HepG2 (cell line): ENCODE results near the gene TMEM256. TPM values are rescaled to one million over a fixed set of nuclear protein-coding genes. Genes with fewer than 3 reads are reported as not detected.
A peak's percentile ranks its signal among the peaks of the same experiment; 100 is the strongest.

ENCODE experiments used
- ATAD3A ChIP-seq: sonication (generic); formaldehyde crosslinking; IDR thresholded peaks from 2 replicates; pipeline ENCODE4 v1.4.0; 2020; ENCODE audit warnings: missing genetic modification reagents
- DDIT3 ChIP-seq: sonication (generic); formaldehyde crosslinking; IDR thresholded peaks from 2 replicates; pipeline ENCODE4 v1.4.0; 2020; ENCODE audit warnings: mild to moderate bottlenecking, missing genetic modification reagents
- FLYWCH1 ChIP-seq: sonication (generic); formaldehyde crosslinking; IDR thresholded peaks from 2 replicates; pipeline ENCODE4 v1.8.1; 2023; ENCODE audit warnings: mild to moderate bottlenecking, missing genetic modification reagents
- FOXP1 ChIP-seq, 2 experiments: fragments of 450-650 bp in 1 of 2; IDR thresholded peaks; 2 replicates each; pipeline ENCODE4 v1.6.1; 2017 to 2018; ENCODE audit warnings: antibody characterized with exemption in 1 of 2
- GABPB1 ChIP-seq: IDR thresholded peaks from 2 replicates; pipeline ENCODE4 v1.6.1; 2016; ENCODE audit warnings: mild to moderate bottlenecking, missing genetic modification reagents, moderate library complexity, missing compliant biosample characterization
- HDAC6 ChIP-seq: fragments of 200-600 bp; sonication (generic); IDR thresholded peaks from 2 replicates; pipeline ENCODE4 v1.7.0; 2017; ENCODE audit warnings: mild to moderate bottlenecking, antibody characterized with exemption, low read length, low read depth
- HMGXB3 ChIP-seq: sonication (generic); formaldehyde crosslinking; IDR thresholded peaks from 2 replicates; pipeline ENCODE4 v1.4.0; 2020; ENCODE audit warnings: missing genetic modification reagents, borderline replicate concordance
- HNRNPLL ChIP-seq: fragments of 200-400 bp; formaldehyde crosslinking; IDR thresholded peaks from 2 replicates; pipeline ENCODE4 v1.6.1; 2017; ENCODE audit warnings: mild to moderate bottlenecking, low read depth, low read length; ENCODE audit not compliant: poor library complexity, severe bottlenecking
- JUN ChIP-seq: sonication (generic); formaldehyde crosslinking; IDR thresholded peaks from 2 replicates; pipeline ENCODE4 v1.4.0; 2020; ENCODE audit warnings: mild to moderate bottlenecking, missing genetic modification reagents
- MED1 ChIP-seq: sonication (generic); formaldehyde crosslinking; IDR thresholded peaks from 2 replicates; pipeline ENCODE4 v1.4.0; 2020; ENCODE audit warnings: missing genetic modification reagents
- MIER2 ChIP-seq: IDR thresholded peaks from 2 replicates; pipeline ENCODE4 v1.6.1; 2016; ENCODE audit warnings: missing biosample characterization, missing genetic modification reagents
- MTA3 ChIP-seq: sonication (generic); formaldehyde crosslinking; IDR thresholded peaks from 2 replicates; pipeline ENCODE4 v1.4.0; 2020; ENCODE audit warnings: missing genetic modification reagents
- MYC ChIP-seq: sonication (generic); formaldehyde crosslinking; IDR thresholded peaks from 2 replicates; pipeline ENCODE4 v1.9.0; 2021; ENCODE audit warnings: missing genetic modification reagents, borderline replicate concordance
- NCOA5 ChIP-seq: sonication (generic); formaldehyde crosslinking; IDR thresholded peaks from 2 replicates; pipeline ENCODE4 v1.4.0; 2020; ENCODE audit warnings: missing genetic modification reagents
- NFE2L1 ChIP-seq: sonication (generic); formaldehyde crosslinking; IDR thresholded peaks from 2 replicates; pipeline ENCODE4 v1.4.0; 2020; ENCODE audit warnings: missing genetic modification reagents, mild to moderate bottlenecking, borderline replicate concordance
- NFKBIZ ChIP-seq: IDR thresholded peaks from 2 replicates; pipeline ENCODE4 v1.6.1; 2018; ENCODE audit warnings: missing genetic modification reagents, missing compliant biosample characterization
- NFRKB ChIP-seq: fragments of 450-650 bp; IDR thresholded peaks from 2 replicates; pipeline ENCODE4 v1.6.1; 2017
- PAF1 ChIP-seq: IDR thresholded peaks from 2 replicates; pipeline ENCODE4 v1.6.1; 2016; ENCODE audit warnings: missing genetic modification reagents, missing compliant biosample characterization
- PCBP2 ChIP-seq: fragments of 200-400 bp; formaldehyde crosslinking; optimal IDR thresholded peaks from 2 replicates; pipeline ENCODE3; 2018; ENCODE audit warnings: low read length, low read depth; ENCODE audit not compliant: poor library complexity, severe bottlenecking
- PHF8 ChIP-seq: sonication (generic); formaldehyde crosslinking; IDR thresholded peaks from 2 replicates; pipeline ENCODE4 v1.5.0; 2020; ENCODE audit warnings: missing genetic modification reagents
- SOX5 ChIP-seq: IDR thresholded peaks from 2 replicates; pipeline ENCODE4 v1.6.1; 2016; ENCODE audit warnings: borderline replicate concordance
- SRSF9 ChIP-seq: fragments of 200-400 bp; formaldehyde crosslinking; IDR thresholded peaks from 2 replicates; pipeline ENCODE4 v1.6.1; 2018; ENCODE audit warnings: borderline replicate concordance, mild to moderate bottlenecking, low read depth, low read length; ENCODE audit not compliant: insufficient read depth, poor library complexity, severe bottlenecking
- TOE1 ChIP-seq: sonication (generic); formaldehyde crosslinking; IDR thresholded peaks from 2 replicates; pipeline ENCODE4 v1.4.0; 2020; ENCODE audit warnings: mild to moderate bottlenecking, missing genetic modification reagents
- YEATS4 ChIP-seq: sonication (generic); formaldehyde crosslinking; IDR thresholded peaks from 2 replicates; pipeline ENCODE4 v1.4.0; 2020; ENCODE audit warnings: missing genetic modification reagents, borderline replicate concordance
- ZMYM3 ChIP-seq: sonication (generic); formaldehyde crosslinking; IDR thresholded peaks from 2 replicates; pipeline ENCODE4 v1.5.1; 2020; ENCODE audit warnings: mild to moderate bottlenecking, missing genetic modification reagents
- ZNF253 ChIP-seq: sonication (generic); formaldehyde crosslinking; IDR thresholded peaks from 2 replicates; pipeline ENCODE4 v1.8.0; 2022; ENCODE audit warnings: mild to moderate bottlenecking, missing genetic modification reagents, borderline replicate concordance
- ZNF614 ChIP-seq: IDR thresholded peaks from 2 replicates; pipeline ENCODE4 v1.6.1; 2018; ENCODE audit warnings: missing biosample characterization, missing genetic modification reagents, inconsistent platforms, borderline replicate concordance
- polyA plus RNA-seq, 8 experiments: library from polyadenylated mRNA; depleted of rRNA in 3 of 8; stranded (reverse) in 7 of 8; unstranded in 1 of 8; fragments of >200 nt; fragmentation: Illumina TruSeq in 4 of 8; extraction: Trizol in 4 of 8; gene quantifications; 2 replicates each; pipeline versions ENCODE4 v1.2.1 to v1.2.3, GENCODE V29; 2011 to 2016; ENCODE audit warnings: low read depth in 4 of 8, missing spikeins in 1 of 8, mixed read lengths in 1 of 8; ENCODE audit not compliant: insufficient read depth in 1 of 8
- total RNA-seq, 5 experiments: library from RNA; depleted of rRNA; stranded (reverse); fragments of >200 nt; fragmentation: Illumina TruSeq; extraction: Trizol; gene quantifications; 2 replicates each; pipeline ENCODE4 v1.2.3, GENCODE V29; 2016; ENCODE audit warnings: low read depth in 1 of 5

TMEM256 gene
- total and polyA plus RNA-seq, 2 of the 13 experiments (the other 11 are each of a cell fraction or from before 2014, with no cell fraction given) = 231 to 252 TPM

- TF ChIP-seq HMGXB3 (CRISPR knock-in tag) (no peak), HNRNPLL (peak; percentile 73), YEATS4 (CRISPR knock-in tag) (no peak), NFE2L1 (CRISPR knock-in tag) (no peak), SOX5 (CRISPR knock-in tag) (no peak), MIER2 (CRISPR knock-in tag) (no peak), GABPB1 (CRISPR knock-in tag) (peak; percentile 82), PHF8 (CRISPR knock-in tag) (peak; percentile 74), MYC (peak; percentile 13; the same call in 1 of the 2 replicates), ZMYM3 (no peak; the same call in 1 of the 2 replicates), NFRKB (no peak), PCBP2 (no peak), ZNF614 (CRISPR knock-in tag) (no peak), MED1 (CRISPR knock-in tag) (peak; percentile 37; the same call in 1 of the 2 replicates), DDIT3 (CRISPR knock-in tag) (no peak), ATAD3A (CRISPR knock-in tag) (no peak), NFKBIZ (CRISPR knock-in tag) (no peak), HDAC6 (no peak), JUN (CRISPR knock-in tag) (peak; percentile 54; the same call in 1 of the 2 replicates), MTA3 (CRISPR knock-in tag) (no peak), SRSF9 (no peak), FLYWCH1 (CRISPR knock-in tag) (no peak), TOE1 (CRISPR knock-in tag) (no peak), FOXP1 (IDR thresholded peaks at IDR 0.05) (no peak), FOXP1 (CRISPR knock-in tag; IDR thresholded peaks at IDR 0.05) (no peak), PAF1 (CRISPR knock-in tag) (no peak), NCOA5 (CRISPR knock-in tag) (no peak), ZNF253 (no peak)
Measured at GRCh38 chr17:7444682-7445618, 41.1 kb upstream of the TMEM256 start, which contains the start of gene CHRNB1 (continued).
